Stimulated activated CD8-positive, alpha-beta memory T cell treated with anti-CD3 and anti-CD28 coated beads, Interleukin-2, amount 100 ng/mL, for 1 hour (primary cell): ENCODE results near the gene DEFB131B.
"Not testable (repeated sequence)": the region's sequence is repeated elsewhere in the genome, so short reads cannot be mapped to it uniquely, and the experiment has no call there.

Experiments used
- DNase-seq, 2 donors: peaks; one replicate each; pipeline ENCODE4 v3.0.0-alpha.2; 2020; ENCODE audit warnings: low read depth in 2 of 2

Gene DEFB131B

DNA sequence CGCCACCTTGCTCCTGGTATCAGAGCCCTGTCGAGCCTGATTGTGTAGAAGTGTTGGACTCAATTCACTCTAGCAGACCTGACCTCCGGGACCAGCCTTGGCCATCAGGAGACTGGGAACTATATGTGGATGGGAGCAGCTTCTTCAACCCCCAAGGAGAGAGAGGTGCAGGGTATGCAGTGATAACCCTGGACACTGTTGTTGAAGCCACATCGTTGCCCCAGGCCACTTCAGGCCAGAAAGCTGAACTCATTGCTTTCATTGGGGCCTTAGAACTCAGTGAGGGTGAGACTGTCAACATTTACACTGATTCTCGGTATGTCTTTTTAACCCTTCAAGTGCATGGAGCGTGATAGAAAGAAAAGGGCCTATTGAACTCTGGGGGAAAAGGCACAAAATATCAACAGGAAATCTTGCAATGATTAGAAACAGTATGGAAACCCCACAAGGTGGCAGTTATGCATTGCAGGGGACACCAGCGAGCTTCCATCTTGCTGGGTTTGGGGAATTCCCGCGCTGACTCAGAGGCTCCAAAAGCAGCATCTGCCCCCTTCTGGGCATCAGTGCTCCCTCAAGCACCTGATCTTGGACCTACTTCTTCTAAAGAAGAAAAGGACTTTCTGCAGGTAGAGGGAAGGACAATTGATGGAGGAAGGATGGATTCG, 33.2 kb downstream of the DEFB131B start:
- peak in 1 of 2 donors; percentile 10 for DNase-seq

- DNase-seq = not testable (repeated sequence)
These were observed 33.7 kb downstream of the DEFB131B start for GRCh38 chr11:71911986-71912340.

DNA sequence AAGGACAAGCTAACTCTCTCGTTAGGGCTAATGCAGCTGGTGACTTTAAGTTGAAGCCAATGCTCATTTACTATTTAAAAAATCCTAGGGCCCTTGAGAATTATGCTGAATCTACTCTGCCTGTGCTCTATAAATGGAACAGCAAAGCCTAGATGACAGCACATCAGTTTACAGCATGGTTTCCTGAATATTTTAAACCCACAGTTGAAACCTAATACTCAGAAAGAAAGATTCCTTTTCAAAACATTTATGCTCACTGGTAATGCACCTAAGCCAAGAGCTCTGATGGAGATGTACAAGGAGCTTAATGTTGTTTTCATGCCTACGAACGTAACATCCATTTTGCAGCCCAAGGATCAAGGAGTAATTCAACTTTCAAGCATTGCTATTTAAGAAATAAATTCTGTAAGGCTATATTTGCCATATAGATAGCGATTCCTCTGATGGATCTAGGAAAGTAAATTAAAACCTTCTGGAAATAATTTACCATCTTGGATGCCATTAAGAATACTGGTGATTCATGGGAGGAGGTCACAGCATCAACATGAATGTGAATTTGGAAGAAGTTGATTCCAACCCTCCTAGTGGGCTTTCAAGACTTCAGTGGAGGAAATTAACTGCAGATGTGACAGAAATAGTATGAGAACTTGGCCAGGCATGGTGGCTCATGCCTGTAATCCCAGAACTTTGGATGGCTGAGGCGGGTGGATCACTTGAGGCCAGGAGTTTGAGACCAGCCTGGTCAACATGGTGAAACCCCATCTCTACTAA, 35.7 kb downstream of the DEFB131B start:
- no peak for DNase-seq

GRCh38 chr11:71914617-71915189, 36.5 kb downstream of the DEFB131B start:
- DNase-seq = no peak

GRCh38 chr11:71917646-71918140, 39.4 kb downstream of the DEFB131B start:
- DNase-seq = no peak

DNA sequence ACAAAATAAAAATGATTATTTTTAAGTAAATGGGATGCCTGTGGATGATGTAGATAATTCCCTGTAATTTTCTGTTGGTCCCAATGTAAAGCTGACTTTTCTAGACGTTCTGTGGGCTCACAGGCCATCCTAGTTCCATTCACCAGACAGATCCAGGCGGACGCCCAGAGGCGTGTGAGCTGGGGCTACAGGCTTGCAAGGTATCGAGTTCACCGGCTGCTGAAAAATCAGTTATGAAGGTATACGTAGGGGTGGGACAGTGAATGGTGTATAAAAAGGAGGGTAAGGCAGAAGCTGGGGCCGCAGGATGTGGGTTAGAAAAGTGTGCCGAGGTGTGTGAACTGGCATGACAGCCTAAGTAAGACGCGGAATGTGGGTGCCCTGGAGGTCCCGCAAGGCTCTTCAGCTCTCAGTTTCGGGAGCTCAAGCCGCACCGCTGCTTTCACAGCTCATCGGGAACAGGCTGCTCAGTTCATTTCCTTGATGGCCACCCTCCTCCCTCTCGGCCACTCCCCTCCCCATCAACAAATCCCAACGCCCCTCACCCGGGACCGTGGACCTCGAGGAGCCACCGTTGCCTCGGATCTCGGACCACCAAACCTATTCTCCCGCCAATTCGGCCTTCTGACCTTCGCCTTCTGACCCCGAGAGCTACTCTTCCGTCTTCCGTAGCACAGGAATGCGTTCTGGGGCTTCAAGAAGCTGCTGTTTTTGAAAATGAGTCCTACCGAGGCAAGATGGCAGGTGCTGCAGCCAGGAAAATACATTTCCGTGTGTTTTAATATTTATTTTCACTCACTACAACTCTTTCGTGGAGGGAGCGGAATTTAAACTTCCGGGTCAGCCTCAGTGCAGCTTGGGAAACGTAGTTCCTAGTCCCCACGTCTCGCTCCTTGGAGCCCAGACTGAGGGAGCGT, 49.8 kb downstream of the DEFB131B start, which contains the start of gene XNDC1N:
Gene XNDC1N, minus strand, starts transcription at position 775 of the 917 bp plus-strand sequence. CDS start 5,241 bp downstream, outside the sequence.
- DNase-seq = peak in 1 of 2 donors; percentile 54

- DNase-seq = peak; percentile 89 to 95
These were observed 50.6 kb downstream of the DEFB131B start, which contains the start of gene RNF121 for GRCh38 chr11:71928737-71929443. Gene RNF121 (plus strand): TSS chr11:71929046. CDS start chr11:71929062, 16 bp downstream.

- no peak for DNase-seq
These were observed 51.2 kb downstream of the DEFB131B start for GRCh38 chr11:71929491-71929890.

DNA sequence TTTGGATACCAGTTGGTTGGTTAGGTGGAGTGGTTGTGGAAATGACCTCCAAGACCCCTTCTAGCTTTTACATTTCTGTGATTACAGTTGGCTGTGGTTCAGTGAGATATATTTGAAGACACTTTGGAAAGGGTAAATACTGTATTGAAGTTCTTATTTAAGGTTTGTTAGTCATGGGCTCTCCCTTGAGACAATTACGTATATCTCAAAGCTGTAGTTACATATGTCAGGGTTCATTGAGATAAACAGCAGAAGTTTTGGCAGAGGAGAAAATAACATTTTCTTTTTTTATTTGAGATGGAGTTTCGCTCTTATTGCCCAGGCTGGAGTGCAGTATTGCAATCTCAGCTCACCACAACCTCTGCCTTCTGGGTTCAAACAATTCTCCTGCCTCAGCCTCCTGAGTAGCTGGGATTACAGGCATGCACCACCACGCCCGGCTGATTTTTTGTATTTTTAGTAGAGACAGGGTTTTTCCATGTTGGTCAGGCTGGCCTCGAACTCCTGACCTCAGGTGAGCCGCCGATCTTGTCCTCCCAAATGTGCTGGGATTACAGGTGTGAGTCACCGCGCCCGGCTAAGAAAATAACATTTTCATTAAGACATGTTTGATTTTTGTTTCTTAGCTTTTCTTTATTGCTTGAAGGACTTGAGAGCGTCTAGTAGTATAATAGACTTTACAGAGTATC, 52.4 kb downstream of the DEFB131B start:
- DNase-seq = no peak

DNA sequence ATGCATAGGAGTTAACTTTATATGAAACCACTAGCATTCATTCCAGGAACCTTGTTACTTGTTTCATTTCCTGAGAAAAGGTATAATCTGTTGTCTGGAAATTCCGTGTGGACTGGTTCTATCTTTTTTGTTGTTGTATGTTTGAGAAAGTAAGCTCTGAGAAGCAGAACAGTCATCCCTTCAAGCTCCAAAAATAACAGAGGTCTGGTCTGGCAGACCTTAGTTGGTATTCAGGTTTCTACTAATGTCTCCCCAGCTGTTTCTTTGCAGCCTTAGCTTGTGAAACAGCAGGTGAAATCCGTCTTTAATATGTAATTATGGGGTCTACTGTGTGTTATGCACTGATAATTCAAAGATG, 53.0 kb downstream of the DEFB131B start:
- DNase-seq = no peak

GRCh38 chr11:71933141-71933933, 55.1 kb downstream of the DEFB131B start:
- no peak for DNase-seq
